HG03520 (cell line): ENCODE data around the gene LRRC75A.
"Not testable (repeated sequence)": the region's sequence is repeated elsewhere in the genome, so short reads cannot be mapped to it uniquely, and the experiment has no call there.

Experiments used
- ATAC-seq: cut with Tn5 transposase; IDR thresholded peaks from one replicate; pipeline ENCODE4 v1.9.1; 2021; ENCODE audit warnings: mild to moderate bottlenecking, moderate library complexity; ENCODE audit not compliant: unreplicated experiment

Gene LRRC75A

GRCh38 chr17:16491703-16492612 lies at the start of gene LRRC75A:
TSS of gene LRRC75A (minus strand) at chr17:16492193. CDS start at chr17:16491990, 203 bp downstream.
- ATAC-seq = peak; percentile 44

DNA sequence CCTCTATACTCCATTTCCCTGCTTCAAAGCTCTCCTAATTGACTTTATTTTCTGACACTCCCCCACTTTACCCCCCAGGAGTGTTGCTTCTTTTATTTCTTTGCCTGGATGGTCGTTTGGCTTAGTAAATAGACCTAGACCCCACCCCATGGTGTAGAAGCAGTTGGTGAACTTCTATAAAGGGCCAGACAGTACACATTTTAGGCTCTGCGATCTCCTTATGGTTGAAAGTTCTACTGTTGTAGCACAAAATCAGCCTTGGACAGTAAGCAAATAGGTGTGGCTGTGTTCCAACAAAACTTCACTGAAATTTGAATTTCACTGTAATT lies 45.1 kb upstream of the LRRC75A start:
- ATAC-seq = no peak

- ATAC-seq = no peak
These were observed 42.2 kb upstream of the LRRC75A start for GRCh38 chr17:16534236-16534635.

GRCh38 chr17:16529906-16530305 lies 37.9 kb upstream of the LRRC75A start:
- ATAC-seq = no peak

DNA sequence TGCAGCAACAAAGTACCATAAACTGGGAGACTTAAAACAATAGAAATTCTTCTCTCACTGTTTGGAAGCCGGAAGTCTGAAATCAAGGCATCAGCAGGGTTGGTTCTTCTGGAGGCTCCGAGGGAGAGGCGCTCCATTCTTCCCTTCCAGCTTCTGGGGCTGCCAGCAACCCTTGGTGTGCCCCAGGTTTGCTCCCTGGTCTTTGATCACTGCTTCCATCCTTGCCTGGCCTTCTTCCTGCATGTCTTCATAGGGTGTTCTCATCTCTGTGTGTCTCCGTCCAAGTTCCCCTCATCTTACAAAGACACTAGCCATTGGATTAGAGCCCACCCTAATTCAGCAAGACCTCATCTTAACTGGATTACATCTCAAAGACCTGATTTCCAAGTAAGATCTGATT lies 35.3 kb upstream of the LRRC75A start:
- ATAC-seq = no peak

- ATAC-seq = not testable (repeated sequence)
These were observed 33.6 kb upstream of the LRRC75A start for GRCh38 chr17:16525556-16525955.

DNA sequence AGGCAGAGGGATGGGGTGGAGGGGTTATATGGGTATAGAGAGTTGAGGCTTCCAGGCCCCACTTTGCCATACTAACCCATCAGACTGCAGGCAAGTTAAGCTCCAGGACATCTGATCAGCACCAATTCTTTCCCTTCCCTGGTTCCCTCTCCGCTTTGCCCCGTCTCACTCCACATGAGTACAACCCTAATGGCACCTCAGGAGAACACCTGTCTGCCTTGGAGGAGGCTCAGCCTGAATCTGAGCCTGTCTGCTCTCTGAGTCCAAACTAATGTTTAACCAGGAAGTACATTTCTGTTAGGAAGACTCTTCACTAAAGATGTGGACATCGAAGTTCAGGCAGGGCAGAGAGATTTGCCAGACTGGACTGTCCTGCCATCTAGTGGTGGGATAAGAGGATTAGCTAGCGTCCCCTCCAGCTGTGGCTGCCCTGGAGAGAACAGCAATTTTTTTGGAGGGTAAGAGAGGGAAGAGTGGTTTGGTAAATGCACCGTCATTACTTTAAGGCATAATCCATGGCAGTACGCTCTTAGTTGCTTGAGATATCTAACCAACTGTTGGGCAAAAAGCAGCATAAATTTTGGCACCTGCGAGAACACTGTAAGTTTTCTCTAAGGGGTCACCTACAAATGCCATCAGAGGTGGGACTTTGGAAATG lies 29.2 kb upstream of the LRRC75A start:
- ATAC-seq = no peak

DNA sequence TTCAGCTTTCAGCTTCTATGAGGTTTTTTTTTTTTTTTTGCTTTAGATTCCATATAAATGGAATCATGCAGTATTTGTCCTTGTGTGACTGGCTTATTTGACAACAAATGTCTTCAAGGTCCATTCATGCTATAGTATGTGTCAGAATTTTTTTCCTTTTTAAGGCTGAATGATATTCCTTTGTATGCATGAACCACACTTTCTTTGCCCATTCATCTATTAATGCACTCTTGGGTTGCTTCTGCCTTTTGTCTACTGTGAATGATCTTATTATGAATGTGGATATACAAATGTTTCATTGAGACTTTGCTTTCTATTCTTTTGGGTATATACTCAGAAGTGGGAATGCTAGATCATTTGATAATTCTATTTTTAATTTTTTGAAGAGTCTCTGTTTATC lies 27.0 kb upstream of the LRRC75A start:
- ATAC-seq = no peak

DNA sequence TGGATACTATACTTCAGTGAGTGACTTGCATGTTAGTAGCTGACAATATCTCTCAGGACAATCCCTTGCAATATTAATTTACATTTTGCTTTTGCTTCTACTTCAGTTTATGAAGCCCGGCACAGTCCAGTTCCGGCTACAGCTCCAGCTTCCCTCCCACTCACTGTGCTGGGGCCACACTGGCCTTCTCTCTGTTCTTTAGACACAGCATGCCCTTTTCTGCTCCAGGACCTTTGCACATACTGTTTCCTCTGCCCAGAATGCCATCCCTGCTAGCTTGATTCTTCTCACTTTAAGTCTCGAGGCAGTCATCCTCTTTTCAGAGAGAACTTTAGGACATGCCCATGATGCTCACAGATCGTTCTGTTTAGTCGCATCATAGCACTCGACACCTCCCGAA lies 25.5 kb upstream of the LRRC75A start:
- ATAC-seq = no peak

DNA sequence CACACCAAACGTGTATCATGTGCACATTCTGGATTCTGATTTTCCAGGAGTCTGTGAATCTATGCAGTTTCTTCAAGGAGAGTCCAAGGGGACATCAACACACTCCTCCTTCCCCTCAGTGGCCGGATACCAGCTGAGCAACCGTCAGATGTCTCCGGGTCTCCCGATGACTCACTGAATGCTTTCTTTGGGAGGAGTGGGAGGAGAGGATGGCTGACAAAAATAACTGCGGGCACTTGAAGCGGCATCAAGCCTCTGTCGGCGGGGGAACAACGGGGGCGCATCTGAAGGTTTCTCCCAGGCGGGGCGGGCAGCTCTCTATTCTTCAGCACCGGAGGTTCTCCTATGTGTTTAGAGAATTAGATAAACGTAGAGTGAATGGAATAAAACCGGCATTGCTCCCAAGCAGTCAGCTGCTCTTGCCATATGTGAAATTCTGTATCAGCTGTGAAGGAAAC lies 24.6 kb upstream of the LRRC75A start:
- ATAC-seq = no peak

DNA sequence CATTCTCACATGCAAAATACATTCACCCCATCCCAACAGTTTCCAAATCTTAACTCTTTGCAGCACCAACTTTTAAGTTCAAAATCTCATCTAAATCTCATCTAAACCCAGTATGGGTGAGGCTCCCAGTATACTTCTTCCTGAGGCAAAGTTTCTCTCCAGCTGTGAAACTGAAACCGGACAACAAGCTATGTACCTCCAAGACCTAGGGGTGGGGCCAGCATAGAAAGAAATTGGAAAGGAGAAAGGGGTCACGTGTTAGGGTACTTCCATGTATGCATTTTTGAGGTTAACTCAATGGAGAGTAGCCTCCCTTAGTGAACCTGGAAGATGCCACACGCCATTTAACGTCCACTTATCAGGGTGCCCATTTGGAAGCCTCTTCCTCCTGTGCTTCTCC lies 23.9 kb upstream of the LRRC75A start:
- no peak for ATAC-seq

GRCh38 chr17:16513873-16514272 lies 21.9 kb upstream of the LRRC75A start:
- no peak for ATAC-seq

DNA sequence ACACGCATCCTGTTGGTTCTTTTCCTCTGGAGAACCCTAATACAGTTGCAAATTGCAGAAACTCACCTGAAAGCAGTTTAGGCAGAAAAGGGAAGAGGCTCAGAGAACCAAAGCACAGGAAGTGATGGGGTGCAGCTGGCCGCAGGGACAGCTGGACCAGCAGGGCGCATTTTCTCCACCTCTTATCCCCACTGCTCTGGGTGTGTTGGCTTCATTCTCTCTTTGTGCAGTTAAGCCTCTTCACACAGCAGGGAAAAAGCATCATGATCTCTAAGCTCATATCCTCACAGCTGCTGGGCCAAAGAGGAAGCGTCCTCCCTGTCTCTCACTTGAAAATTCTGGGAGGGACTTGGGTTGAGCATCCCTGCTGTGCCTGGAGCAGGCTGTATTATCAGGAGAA lies 20.0 kb upstream of the LRRC75A start:
- no peak for ATAC-seq

DNA sequence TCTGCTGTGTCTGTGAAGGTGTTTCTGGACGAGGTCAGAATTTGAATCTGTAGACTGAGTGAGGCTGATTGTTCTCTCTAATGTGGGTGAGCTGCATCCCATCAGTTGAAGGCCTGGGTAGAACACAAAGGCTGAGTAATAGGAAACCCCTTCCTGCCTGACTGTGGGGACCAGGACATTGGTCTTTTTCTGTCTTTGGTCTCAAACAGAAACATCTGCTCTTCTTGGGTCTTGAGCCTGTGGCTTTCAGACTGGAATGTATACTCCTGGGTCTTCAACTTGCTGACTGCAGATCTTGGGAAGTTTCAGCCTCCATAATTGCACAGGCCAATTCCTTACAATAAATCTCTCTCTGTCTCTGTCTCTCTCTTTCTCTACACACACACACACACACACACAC lies 19.6 kb upstream of the LRRC75A start:
- no peak for ATAC-seq

- ATAC-seq = no peak
These were observed 16.0 kb upstream of the LRRC75A start for GRCh38 chr17:16507918-16508533.

DNA sequence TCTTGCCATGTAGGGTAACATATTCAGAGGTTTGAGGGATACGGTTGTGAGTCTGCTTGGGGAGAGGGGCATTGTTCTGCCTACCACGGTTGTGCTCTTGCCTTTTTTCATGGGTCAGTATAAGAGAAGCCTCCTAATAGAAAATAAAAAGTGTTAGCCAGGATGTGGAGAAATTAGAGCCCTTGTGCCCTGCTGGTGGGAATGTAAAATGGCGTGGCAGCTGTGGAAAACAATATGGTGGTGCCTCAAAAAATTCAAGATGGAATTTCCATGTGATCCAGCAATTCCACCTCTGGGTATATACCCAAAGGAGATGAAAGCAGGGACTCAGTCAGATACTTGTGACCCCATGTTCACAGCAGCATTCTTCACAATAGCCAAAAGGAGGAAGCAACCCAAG lies 14.2 kb upstream of the LRRC75A start:
- no peak for ATAC-seq

GRCh38 chr17:16504984-16505383 lies 13.0 kb upstream of the LRRC75A start:
- ATAC-seq = no peak

DNA sequence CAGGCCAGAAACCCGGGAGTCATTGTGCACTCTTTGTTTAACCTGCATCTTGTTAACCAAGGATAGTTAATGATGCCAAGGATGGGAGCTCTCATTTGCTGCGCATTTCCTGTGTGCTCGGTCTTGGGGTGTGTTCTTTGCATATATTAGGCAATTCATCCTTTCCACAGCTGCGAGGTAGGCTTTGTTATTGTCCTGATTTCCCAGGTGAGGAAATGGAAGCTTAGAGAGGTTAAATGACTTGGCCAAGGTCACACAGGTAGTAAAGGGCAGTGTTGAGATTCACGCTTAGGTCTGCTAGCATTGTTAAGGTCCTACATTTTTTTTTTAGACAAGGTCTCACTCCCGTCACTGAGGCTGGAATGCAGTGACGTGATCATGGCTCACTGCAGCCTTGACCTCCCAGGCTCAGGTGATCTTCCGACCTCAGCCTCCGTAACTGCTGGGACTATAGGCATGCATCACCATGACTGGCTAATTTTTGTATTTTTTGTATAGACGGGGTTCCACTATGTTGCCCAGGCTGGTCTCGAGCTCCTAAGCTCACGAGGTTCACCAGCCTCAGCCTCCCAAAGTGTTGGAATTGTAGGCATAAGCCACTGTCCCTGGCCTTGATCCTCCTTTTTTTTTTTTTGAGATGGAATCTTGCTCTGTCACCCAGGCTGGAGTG lies 5.0 kb upstream of the LRRC75A start:
- no peak for ATAC-seq

GRCh38 chr17:16495980-16496819 lies 4.2 kb upstream of the LRRC75A start:
- ATAC-seq = no peak

GRCh38 chr17:16495561-16495960 lies 3.6 kb upstream of the LRRC75A start:
- no peak for ATAC-seq
